ENCODE results near the gene LORICRIN. TPM values are rescaled to one million over a fixed set of nuclear protein-coding genes. Genes with fewer than 3 reads are reported as not detected.

LORICRIN gene
- total RNA-seq, 1 experiment from 2014 or later: not detected

- BruUV-seq (replicated peaks): no TSS peak
- no peak for TF ChIP-seq REST (IDR thresholded peaks at IDR 0.05; ENCODE audit: insufficient read depth in 1 of 2, low read depth in 2 of 2, low read length in 1 of 2)
- TF ChIP-seq CTCF (IDR thresholded peaks at IDR 0.05): no peak
- TF ChIP-seq TCF7L2 (IDR thresholded peaks at IDR 0.05; ENCODE audit: low read depth, low read length): no peak
- no peak for TF ChIP-seq SIN3A (IDR thresholded peaks at IDR 0.05; ENCODE audit: borderline replicate concordance, insufficient read depth, low read depth, low read length)
- no peak for TF ChIP-seq POLR2AphosphoS5 (IDR thresholded peaks at IDR 0.05; ENCODE audit: low read depth, low read length)
- in situ Hi-C loops (cut with HindIII; ENCODE audit: low pct_unique_long_range_greater_than_20kb, low sequenced_read_pairs) (no loop called here), intact Hi-C loops (cut with micrococcal nuclease; ENCODE audit: unreplicated experiment) (no loop called here)
- no peak for DNase-seq (ENCODE audit: low read depth, low spot score)
- no peak overlapping the region for H3K27ac ChIP-seq (ENCODE audit: low read length)
- ATAC-seq: no peak
- no peaks in the 10 kb centered on the region for H3K9me3 ChIP-seq (ENCODE audit: control insufficient read depth, insufficient read depth, low read depth, low read length)
- no peak overlapping the region for H3K4me3 ChIP-seq (ENCODE audit: low read depth in 2 of 2, low read length in 2 of 2)
- ChIA-PET POLR2A (no interaction called here), CTCF (no interaction called here)
- H3K4me1 ChIP-seq (ENCODE audit: control insufficient read depth, insufficient read depth, low read length): no peaks in the 10 kb centered on the region
- peaks cover 2% of the 10 kb centered on the region; the same call in 1 of the 2 replicates for H3K27me3 ChIP-seq (ENCODE audit: control insufficient read depth, insufficient read depth, low read length)
- H3K36me3 ChIP-seq (ENCODE audit: control insufficient read depth, insufficient read depth, low read length): no peaks in the 10 kb centered on the region
Observed at GRCh38 chr1:153251562-153251961, 7.9 kb upstream of the LORICRIN start.

- intact Hi-C loops (cut with micrococcal nuclease; ENCODE audit: unreplicated experiment): no loop called here
- DNase-seq (ENCODE audit: low read depth, low spot score) (no peak), ATAC-seq (no peak)
- TF ChIP-seq CTCF (IDR thresholded peaks at IDR 0.05) (no peak), SIN3A (IDR thresholded peaks at IDR 0.05; ENCODE audit: borderline replicate concordance, insufficient read depth, low read depth, low read length) (no peak), TCF7L2 (IDR thresholded peaks at IDR 0.05; ENCODE audit: low read depth, low read length) (no peak), POLR2AphosphoS5 (IDR thresholded peaks at IDR 0.05; ENCODE audit: low read depth, low read length) (no peak), REST (IDR thresholded peaks at IDR 0.05; ENCODE audit: insufficient read depth in 1 of 2, low read depth in 2 of 2, low read length in 1 of 2) (no peak)
- POLR2A ChIA-PET: no interaction called here
- BruUV-seq (replicated peaks): no TSS peak
- CTCF ChIA-PET: no interaction called here
- H3K4me3 ChIP-seq (ENCODE audit: low read depth in 2 of 2, low read length in 2 of 2): no peak overlapping the region
- no peaks in the 10 kb centered on the region for H3K9me3 ChIP-seq (ENCODE audit: control insufficient read depth, insufficient read depth, low read depth, low read length)
- H3K36me3 ChIP-seq (ENCODE audit: control insufficient read depth, insufficient read depth, low read length): no peaks in the 10 kb centered on the region
- in situ Hi-C loops (cut with HindIII; ENCODE audit: low pct_unique_long_range_greater_than_20kb, low sequenced_read_pairs): no loop called here
- H3K27me3 ChIP-seq (ENCODE audit: control insufficient read depth, insufficient read depth, low read length): peaks cover 2% of the 10 kb centered on the region; the same call in 1 of the 2 replicates
- H3K27ac ChIP-seq (ENCODE audit: low read length): no peak overlapping the region
- no peaks in the 10 kb centered on the region for H3K4me1 ChIP-seq (ENCODE audit: control insufficient read depth, insufficient read depth, low read length)
Observed at GRCh38 chr1:153251988-153252387, 7.5 kb upstream of the LORICRIN start.

Data from Panc1 (cell line).